ENCODE data around the gene SS18L1.

GRCh38 chr20:62206388-62206775 lies 62.8 kb downstream of the SS18L1 start:
- TF ChIP-seq TCF7L2 (IDR thresholded peaks at IDR 0.05; ENCODE audit: low read depth, low read length) (no peak), CTCF (IDR thresholded peaks at IDR 0.05) (no peak), POLR2AphosphoS5 (IDR thresholded peaks at IDR 0.05; ENCODE audit: low read depth, low read length) (no peak), SIN3A (IDR thresholded peaks at IDR 0.05; ENCODE audit: borderline replicate concordance, insufficient read depth, low read depth, low read length) (no peak)

Data from Panc1 (cell line).